Measurements from ENCODE around the gene BRINP3.
A peak's percentile ranks its signal among the peaks of the same experiment; 100 is the strongest.

The BRINP3 gene

DNA sequence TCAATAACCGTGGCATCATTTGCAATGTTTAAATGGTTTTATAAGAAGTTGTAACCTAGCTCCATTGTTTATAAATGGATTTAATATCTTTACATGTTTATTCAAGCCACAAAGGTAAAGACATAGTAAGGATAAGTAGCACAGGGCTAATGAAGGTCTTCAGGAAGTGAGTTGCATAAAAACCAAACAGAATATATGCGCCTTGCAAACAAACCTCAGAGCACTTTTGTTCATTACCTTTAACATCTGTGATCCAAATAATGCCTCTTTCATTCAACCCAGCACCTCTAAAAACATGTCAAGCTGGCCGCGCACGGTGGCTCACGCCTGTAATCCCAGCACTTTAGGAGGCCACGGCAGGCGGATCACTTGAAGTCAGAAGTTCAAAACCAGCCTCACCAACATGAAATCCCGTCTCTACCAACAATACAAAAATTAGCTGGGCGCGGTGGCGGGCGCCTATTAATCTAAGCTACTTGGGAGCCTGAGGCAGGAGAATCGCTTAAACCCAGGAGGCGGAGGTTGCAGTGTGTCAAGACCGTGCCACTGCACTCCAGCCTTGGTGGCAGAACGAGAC is 25.3 kb downstream of the BRINP3 start:
- DNase-seq: no peak

DNA sequence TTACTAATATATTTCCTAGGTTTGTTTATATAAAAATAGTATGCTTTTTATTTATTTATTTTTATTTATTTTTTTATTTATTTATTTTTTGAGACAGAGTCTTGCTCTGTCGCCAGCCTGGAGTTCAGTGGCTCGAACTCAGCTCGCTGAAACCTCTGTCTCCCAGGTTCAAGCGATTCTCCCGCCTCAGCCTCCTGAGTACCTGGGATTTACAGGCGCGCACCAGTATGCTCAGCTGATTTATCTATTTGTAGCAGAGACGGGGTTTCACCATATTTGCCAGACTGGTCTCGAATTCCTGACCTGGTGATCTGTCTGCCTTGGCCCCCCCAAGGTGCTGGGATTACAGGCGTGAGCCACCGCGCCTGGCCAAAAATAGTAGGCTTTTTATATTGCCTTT is 33.2 kb downstream of the BRINP3 start:
- DNase-seq: no peak

- DNase-seq: no peak
Measured at GRCh38 chr1:190439447-190439846, 38.2 kb downstream of the BRINP3 start.

GRCh38 chr1:190436615-190437014 is 41.0 kb downstream of the BRINP3 start:
- peak; percentile 55 for DNase-seq

- DNase-seq: no peak
Measured at GRCh38 chr1:190429932-190430331, 47.7 kb downstream of the BRINP3 start.

DNA sequence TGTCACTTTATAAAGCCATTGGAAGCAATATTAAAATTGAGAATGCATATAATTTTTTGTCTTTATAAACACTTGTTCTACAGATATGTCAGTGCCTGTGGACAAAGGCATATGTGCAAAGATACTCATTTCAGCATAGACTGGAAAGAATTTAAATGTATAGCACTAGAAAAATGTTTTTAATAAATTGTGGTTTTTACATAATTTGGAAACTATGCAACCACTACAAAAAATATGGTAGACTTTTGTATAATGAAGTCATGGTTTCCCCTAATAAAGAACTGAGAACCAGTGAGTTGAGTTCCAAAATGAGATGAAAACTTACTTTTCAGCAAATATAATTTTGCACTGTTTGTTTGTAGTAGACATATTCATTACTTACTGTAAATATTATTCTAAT is 48.5 kb downstream of the BRINP3 start:
- DNase-seq: no peak

- peak; percentile 23 for DNase-seq
Measured at GRCh38 chr1:190416239-190416638, 61.4 kb downstream of the BRINP3 start.

DNA sequence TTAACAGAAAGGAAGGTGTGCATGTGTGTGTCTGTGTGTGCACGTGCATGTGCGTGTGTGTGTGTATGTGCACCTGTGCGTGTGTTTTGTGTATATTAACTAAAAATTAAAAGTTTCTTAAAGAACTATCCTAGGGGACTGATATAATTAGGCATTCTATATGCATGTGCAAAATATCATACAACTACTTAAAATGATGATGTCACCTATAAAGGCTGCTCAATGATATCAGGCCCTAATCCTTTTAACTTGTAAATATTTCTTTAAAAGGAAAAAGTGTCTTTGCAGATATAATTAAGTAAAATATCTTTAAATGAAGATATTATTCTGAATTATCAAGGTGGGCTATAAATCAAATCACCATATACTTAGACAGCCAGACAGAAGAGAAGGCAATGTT is 64.5 kb downstream of the BRINP3 start:
- DNase-seq: no peak

DNA sequence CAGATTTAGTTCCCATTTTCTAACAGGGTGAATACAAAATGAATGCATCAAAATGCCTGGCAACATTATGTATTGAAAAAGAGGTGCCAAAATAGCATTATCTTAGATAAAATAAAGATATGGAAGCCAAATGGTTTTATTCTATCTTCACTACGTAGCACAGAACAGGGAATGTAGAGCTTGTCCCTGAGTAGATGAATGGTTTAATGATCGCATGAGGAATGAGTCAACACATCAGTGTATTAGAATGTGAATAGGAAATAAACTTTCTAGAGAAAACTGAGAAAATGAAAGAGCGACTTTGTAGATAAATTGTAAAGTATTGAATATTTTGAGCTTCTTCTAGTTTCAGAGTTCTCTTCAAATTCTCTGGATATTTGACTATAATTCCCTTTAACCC is 74.3 kb downstream of the BRINP3 start:
- DNase-seq: no peak

- no peak for DNase-seq
Measured at GRCh38 chr1:190399233-190399632, 78.4 kb downstream of the BRINP3 start.

GRCh38 chr1:190391582-190391981 is 86.1 kb downstream of the BRINP3 start:
- no peak for DNase-seq

- DNase-seq: no peak
Measured at GRCh38 chr1:190377991-190378390, 99.7 kb downstream of the BRINP3 start.

DNA sequence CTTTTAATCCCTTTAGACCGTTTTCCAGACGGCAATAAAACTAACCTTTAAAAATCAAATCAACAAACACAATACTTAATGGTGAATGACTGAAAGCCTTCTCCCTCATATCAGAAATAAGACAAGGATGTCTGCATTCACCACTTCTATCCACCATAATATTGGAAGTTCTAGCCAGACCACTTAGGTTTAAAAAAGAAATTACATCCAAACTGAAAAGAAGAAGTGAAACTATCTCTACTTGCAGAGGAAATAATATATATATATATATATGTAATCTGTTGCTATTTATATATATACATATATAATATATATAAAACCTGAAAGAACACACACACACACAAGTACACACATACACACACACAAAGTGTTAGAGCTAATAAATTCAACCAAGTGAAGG is 100.4 kb downstream of the BRINP3 start:
- no peak for DNase-seq

DNA sequence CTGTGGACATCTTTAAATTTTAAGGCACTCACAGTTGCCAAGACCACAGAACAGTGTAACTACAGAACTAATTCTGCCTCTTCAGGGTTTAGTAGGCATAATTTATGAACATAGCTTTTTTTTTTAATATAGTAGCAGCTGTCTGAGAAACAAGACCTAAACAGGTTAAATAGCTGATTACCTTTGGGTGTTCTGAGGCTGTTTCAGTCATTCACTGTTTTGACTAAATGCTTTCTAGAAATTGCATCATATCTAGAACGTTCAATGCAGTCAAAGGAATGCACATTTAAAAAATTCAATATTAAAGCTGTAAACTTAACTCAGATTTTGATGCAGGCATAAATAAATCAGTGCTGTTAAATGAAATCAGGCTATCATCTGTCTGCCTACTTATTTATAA is 101.6 kb downstream of the BRINP3 start:
- DNase-seq: peak; percentile 76

GRCh38 chr1:190373705-190374336 is 103.8 kb downstream of the BRINP3 start:
- no peak for DNase-seq

GRCh38 chr1:190367200-190367599 is 110.5 kb downstream of the BRINP3 start:
- DNase-seq: no peak

GRCh38 chr1:190365283-190365682 is 112.4 kb downstream of the BRINP3 start:
- no peak for DNase-seq

DNA sequence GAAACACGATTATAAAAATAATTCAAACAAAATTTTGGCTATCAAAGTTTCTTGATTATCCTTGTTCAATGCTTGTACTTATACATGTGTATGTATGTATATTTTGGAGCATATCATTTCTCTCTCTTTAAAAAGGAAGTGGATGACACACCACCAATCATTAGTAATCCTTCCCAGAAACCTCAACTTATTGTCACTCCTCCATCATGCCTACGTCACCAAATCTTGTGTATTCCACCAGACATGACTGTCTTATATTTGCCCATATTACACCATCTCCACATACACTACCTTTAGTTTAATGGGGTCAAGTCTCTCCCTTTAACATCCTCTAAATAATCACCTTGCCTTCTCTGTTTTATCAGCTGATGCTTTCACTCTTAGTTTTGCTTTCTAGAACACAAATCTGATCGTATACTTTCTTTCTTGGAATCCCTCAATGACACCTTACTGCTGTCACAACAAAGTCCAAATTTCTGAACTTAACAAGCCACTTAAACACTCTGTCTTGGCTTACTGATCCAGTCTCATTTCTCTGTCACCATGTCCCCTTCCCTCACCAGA is 124.0 kb downstream of the BRINP3 start:
- DNase-seq: no peak

DNA sequence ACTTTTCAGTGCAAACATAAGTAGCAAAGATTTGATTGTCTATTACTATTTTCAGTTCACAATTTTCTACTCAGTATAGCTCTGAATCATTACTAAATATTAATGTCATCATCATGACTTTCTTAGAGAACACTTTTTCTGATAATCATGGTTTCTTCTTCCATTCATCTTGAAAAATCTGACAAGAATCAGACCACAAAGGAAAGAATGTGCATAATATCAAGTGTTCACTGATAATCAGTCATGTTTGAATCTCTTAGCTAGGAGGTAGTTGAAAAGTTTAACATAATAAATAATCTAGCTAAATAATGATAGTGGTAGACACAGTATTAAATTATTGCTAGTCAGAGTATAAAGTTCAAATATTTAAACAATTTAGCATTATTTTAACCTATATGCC is 133.2 kb downstream of the BRINP3 start:
- DNase-seq: no peak

DNA sequence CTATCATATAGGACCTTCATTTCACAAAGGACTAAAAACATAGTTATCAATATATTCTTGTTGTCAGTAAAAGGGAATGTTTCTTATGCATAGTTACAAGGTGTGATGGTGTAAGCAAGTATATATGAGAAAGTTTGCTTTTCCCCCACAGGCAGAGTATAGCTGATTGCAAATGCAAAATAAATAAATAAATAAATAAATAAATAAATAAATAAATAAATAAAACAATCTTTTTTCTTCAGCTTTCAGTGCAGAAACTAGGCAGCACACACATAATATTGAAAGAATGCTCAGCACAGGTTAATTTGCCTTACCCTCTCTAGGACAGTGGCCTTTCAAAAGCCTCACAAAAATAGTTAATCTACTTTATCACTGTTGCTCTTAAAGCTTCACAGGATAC is 138.8 kb downstream of the BRINP3 start:
- no peak for DNase-seq

DNA sequence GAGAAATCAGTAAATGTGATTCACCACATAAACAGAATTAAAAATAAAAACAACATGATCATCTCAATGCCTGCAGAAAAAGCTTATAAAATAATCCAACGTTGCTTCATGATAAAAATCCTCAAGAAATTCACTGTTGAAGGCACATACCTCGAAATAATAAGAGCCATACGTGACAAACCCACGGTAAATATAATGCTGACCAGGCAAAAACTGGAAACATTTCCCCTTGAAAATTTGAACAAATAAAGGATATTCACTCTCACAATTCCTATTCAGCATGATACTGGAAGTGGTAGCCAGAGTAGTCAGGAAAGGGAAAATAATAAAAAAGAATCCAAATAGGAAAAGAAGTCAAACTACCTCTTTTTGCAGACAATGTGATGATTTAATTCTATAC is 148.8 kb downstream of the BRINP3 start:
- no peak for DNase-seq

DNA sequence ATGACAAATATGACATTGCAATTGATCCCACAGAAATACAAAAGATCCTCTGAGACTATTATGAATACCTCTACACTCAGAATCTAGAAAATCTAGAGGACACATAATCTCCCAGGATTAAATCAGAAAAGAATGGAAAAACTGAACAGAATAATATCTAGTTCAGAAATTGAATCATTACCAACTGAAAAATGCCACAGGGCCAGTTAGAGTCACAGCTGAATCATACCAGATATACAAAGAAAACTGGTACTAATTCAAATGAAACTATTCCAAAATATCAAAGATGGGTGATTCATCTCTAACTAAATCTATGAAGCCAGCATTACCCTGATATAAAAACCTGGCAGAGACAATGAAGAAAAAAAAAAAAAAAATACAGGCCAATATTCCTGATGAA is 149.3 kb downstream of the BRINP3 start:
- no peak for DNase-seq

GRCh38 chr1:190327271-190327670 is 150.4 kb downstream of the BRINP3 start:
- DNase-seq: no peak

DNA sequence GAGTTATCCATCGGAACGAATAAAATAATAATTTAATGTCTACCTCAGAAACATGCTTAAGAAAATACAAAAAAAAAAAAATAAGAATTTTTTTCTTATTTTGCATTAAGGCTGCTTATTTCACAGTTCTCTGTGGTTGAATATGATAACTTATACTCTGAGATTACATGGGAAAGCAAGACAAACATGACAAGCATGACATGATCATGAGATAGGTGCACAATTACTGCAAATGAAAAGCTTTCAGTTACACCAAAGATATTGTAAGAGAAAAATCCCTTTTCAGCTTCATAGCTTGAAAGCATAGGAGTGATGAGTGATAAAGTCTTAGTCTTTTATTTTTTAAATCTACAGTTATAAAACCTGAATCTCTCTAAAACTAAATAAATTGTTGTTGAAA is 154.1 kb downstream of the BRINP3 start:
- DNase-seq: no peak

- no peak for DNase-seq
Measured at GRCh38 chr1:190322274-190322673, 155.4 kb downstream of the BRINP3 start.

Measured in NCI-H2171 treated with DMSO at 0.1 percent for 48 hours (cell line).